Gastrocnemius medialis (tissue), 4 donors: Measurements from ENCODE around the gene DGKE.

Source experiments
- POLR2A ChIP-seq, 2 donors: fragments of 450-650 bp; IDR thresholded peaks; one replicate each; pipeline ENCODE4 v1.6.1; 2017; ENCODE audit warnings: antibody characterized with exemption in 2 of 2, mild to moderate bottlenecking in 2 of 2, moderate library complexity in 2 of 2
- TF ChIP-seq, protein P1 (sequence below), 5 experiments: fragments of 450-650 bp in 3 of 5; fragments of 200-600 bp in 2 of 5; sonication (generic) in 2 of 5; IDR thresholded peaks in 4 of 5; conservative IDR thresholded peaks in 1 of 5; 1 replicate in 4 of 5; 2 replicates in 1 of 5; pipeline ENCODE4 v1.5.1; 2016 to 2019; ENCODE audit warnings: antibody characterized with exemption in 5 of 5, mild to moderate bottlenecking in 3 of 5, moderate library complexity in 3 of 5

DNA sequence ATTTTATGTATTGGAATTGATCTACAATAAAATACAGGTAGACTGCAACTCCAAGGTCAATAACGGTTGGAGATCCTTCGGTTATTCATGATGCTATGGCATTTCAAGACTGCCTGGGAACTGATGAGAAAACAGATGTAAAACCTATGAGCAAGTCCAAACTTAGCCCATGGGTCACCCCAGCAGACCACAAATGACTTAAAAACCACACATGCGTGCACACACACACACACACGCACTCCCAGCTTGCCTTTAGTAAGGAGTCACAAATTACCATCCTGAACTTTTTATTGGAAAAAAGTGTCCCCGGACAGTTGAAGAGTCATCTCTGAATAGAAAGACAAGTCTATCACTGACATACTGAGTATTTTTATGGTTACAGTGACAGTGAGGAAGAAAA lies 53.2 kb downstream of the DGKE start:
- TF ChIP-seq, protein P1, sequence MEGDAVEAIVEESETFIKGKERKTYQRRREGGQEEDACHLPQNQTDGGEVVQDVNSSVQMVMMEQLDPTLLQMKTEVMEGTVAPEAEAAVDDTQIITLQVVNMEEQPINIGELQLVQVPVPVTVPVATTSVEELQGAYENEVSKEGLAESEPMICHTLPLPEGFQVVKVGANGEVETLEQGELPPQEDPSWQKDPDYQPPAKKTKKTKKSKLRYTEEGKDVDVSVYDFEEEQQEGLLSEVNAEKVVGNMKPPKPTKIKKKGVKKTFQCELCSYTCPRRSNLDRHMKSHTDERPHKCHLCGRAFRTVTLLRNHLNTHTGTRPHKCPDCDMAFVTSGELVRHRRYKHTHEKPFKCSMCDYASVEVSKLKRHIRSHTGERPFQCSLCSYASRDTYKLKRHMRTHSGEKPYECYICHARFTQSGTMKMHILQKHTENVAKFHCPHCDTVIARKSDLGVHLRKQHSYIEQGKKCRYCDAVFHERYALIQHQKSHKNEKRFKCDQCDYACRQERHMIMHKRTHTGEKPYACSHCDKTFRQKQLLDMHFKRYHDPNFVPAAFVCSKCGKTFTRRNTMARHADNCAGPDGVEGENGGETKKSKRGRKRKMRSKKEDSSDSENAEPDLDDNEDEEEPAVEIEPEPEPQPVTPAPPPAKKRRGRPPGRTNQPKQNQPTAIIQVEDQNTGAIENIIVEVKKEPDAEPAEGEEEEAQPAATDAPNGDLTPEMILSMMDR (IDR thresholded peaks at IDR 0.05 in 4 of 5, conservative IDR thresholded peaks at IDR 0.05 in 1 of 5), result no peak
- TF ChIP-seq POLR2A (IDR thresholded peaks at IDR 0.05), result no peak
